DMS53 (cell line): ENCODE results near the gene POU5F1.
"Not testable (repeated sequence)": the region's sequence is repeated elsewhere in the genome, so short reads cannot be mapped to it uniquely, and the experiment has no call there.

Experiments used
- DNase-seq: peaks from one replicate; lab custom pipeline; 2025; lab: John Stamatoyannopoulos, UW

Gene POU5F1

DNA sequence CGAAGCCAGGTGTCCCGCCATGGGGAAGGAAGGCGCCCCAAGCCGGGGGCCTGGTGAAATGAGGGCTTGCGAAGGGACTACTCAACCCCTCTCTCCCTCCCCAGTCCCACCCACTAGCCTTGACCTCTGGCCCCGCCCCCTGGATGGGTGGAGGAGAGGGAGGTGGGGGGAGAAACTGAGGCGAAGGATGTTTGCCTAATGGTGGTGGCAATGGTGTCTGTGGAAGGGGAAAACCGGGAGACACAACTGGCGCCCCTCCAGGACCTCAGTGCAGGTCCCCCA is at the start of gene POU5F1:
Gene POU5F1, minus strand, starts transcription at position 83 of the 282 bp plus-strand sequence. Its CDS starts 62 bp downstream, at position 21.
- DNase-seq: no peak

DNA sequence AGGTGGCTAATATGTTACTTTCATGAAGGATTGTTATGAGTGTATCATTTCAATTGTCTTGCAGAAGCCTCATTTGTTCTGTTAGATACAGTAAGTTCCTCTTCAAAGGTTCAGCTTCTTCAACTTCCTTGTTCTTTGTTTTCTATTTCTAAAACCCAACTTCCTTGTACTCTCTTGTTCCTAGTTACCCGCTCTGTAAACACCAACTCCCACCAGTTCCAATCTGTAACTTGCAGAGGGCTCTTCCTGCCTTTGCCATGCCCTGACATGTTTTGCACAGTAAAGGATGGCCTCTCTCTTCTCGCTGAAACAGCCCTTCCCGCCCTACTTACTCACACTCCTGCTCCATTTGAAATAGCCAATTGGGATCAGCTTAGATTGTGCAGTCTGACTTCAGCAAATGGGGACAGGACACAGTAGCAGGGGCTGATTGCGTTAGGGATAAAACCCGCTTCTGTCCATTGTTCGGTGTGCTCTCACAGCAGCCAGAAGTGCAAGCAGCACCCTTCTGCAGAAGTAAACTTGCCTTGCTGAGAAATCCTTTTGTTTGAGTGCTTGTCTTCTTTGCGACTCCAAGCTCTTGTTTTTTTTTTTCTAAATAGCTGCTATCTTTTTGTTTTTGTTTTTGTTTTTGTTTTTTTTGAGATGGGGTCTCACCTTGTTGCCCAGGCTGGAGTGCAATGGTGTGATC is 45.9 kb upstream of the POU5F1 start:
- peak; percentile 78 for DNase-seq

DNA sequence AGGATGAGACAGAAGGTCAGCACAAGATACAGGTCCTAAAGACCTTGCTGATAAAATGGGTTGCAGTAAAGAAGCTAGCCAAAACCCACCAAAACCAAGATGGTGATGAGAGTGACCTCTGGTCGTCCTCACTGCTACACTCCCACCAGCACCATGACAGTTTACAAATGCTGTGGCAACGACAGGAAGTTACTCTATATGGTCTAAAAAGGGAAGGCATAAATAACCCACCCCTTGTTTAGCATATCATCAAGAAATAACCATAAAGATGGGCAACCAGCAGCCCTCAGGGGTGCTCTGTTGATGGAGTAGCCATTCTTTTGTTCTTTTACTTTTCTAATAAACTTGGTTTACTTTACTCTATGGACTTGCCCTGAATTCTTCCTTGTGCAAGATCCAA is 44.7 kb upstream of the POU5F1 start:
- DNase-seq: not testable (repeated sequence)

DNA sequence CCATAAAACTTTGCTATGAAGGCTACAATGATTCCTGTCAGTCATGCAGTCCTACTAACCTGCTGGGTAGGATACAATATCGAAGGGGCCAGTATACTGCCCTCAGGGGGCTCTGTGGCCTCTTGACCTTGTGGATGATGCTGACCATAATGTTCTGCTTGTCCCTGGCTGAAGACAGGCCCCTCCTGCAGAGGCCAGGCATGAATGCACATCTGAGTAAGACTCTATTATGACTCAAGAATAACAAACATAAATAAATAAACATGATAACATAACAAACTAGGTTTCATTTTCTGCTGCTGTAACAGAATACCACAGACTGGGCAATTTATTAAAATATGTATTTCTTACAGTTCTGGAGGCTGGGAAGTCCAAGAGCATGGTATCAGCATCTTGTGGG is 44.0 kb upstream of the POU5F1 start:
- peak; percentile 50 for DNase-seq

DNA sequence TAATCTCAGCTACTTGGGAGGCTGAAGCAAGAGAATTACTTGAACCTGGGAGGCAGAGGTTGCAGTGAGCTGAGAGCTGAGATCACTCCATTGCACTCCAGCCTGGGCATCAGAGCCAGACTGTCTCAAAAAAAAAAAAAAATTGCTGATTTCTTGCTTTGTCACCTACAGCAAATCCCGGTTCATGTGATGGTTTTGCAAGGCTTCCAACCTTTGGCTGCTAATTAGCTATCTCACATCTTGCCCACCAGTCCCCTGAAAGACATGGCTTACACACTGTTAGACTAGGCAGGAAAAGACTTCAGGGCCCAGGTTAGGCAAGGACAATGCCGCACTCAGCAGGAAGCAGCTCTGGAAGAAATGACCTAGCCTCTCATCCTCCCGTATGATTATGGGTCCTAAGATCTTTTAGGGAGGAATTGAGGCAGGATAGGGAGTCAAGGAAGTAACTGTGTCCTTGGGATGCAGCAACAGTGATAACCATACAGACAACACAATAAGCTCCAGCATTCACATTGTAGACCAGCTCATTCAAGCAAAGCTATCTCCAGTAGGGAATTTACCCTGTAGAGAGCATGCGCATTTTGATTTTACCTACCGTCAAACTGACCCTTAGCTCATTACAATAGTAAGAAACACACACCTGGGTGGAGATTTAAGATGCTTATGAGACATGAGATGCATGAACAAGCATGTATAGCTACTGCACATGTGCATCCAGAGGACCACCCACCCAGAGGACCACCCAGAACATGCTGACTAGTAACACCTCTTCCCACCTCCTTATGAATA is 40.5 kb upstream of the POU5F1 start:
- DNase-seq: no peak

DNA sequence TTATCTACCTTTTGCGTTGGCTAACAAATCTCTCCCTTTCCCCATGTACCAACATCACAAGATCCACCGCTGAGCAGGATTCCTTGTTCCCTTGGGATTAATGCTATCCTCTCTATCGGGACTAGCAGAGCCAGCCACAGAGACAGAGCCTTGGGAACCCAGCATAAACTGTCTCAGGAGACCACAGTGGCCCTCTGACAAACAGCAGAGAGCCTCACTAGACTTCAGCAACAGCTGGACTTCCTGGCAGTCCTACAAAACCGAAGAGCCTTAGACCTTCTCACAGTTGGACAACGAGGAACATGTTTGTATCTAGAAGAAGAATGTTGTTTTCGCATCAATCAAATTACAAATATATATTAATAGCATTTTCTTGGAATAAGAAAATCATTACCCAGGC is 39.6 kb upstream of the POU5F1 start:
- no peak for DNase-seq

DNA sequence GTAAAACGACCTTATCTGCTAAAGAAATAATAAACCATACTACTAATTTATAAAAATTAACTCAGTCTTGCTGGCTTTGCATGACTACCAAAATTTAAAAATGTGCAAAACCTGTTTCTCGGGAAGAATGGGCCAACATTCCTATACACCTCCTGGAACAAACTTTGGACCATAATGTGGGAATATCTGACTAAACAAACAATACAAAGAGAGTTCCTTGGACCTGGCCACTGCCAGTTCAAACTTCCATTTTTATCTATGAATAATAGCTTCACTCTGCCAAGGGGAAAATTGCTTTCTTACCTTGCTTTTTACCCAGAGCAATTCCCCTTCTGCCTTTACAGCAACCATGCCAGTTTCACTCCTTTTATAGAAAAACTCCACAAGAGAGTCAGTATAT is 38.7 kb upstream of the POU5F1 start:
- no peak for DNase-seq

DNA sequence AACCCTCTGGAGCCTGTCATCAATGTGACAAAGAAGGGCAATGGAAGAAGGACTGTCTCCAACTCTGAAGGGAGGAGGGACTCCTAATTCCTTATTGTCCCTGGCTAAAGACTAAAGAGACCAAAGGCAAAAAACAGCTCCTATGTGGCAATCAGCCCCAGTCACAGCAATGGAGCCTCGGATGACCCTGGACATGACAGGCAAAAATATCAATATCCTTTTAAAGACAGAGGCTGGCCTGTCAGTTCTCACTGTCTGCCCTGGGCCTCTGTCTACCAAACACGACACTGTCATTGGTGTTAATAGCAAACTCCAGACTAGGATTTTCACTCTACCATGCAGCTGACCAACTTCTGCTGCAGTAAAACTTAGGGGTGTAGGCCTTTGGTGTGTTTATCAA is 38.0 kb upstream of the POU5F1 start:
- no peak for DNase-seq

DNA sequence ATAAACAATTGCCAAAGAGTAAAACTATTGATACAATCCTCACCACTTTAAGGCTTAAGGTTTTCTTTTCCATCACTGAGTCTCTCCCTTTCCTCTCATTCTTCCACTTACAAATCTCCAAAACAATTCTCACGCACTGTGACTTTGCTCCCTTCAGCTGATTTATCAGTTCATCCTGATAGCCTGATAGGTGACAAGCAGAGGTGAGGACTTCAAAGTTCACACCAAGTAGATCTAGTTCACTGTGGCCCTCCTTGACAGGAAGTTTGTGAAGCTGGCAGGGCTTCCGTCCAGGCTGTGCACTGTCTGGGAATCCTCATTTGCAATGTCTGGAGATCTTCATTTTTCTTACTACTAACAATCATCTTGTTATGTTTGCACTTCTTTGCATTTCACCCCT is 35.2 kb upstream of the POU5F1 start:
- no peak for DNase-seq

DNA sequence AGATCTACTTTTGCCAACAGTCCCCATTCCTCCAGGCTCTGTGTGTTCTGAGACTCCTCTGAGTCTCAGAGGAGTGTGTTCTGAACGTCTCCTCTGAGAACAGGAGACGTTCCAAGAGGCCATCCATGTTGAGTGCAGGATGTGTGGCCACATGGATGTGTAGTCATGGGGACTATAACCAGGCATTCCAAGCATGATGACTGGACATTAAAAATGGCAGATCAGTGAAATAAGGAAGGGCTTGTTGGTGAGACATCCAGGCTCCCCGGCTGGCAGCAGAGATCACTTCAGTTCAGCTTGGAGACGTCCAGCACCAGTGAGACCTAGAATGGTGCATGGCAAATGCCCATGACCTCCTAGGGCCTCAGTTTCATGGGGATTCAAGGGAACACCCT is 34.3 kb upstream of the POU5F1 start:
- DNase-seq: peak; percentile 35

DNA sequence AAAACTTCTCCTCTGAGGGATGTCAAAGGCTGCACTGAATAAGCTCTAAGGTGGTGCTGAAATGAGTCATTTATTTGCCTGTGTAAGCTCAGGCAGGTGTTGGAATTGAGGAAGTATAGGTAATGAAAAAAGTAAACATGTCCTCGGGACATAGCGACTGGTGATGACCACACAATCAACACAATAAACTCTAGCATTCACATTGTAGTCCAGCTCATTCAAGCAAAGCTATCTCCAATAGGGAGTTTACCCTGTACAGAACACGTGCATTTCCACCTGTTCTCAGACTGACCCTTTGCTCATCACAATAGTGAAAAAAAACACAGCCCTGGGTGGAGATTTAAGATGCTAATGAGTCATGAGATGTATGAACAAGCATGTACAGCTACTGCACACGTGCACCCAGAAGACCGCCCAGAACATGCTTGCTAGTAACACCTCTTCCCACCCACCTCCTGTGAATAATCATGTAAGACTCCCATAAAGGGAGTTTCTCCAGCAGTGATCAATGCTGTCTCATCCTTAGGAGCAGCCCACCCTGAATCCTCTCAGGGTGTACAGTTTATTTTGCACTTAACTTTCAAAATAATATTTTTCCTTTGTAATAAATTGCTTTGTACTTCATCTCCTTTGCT is 33.0 kb upstream of the POU5F1 start:
- peak; percentile 97 for DNase-seq

DNA sequence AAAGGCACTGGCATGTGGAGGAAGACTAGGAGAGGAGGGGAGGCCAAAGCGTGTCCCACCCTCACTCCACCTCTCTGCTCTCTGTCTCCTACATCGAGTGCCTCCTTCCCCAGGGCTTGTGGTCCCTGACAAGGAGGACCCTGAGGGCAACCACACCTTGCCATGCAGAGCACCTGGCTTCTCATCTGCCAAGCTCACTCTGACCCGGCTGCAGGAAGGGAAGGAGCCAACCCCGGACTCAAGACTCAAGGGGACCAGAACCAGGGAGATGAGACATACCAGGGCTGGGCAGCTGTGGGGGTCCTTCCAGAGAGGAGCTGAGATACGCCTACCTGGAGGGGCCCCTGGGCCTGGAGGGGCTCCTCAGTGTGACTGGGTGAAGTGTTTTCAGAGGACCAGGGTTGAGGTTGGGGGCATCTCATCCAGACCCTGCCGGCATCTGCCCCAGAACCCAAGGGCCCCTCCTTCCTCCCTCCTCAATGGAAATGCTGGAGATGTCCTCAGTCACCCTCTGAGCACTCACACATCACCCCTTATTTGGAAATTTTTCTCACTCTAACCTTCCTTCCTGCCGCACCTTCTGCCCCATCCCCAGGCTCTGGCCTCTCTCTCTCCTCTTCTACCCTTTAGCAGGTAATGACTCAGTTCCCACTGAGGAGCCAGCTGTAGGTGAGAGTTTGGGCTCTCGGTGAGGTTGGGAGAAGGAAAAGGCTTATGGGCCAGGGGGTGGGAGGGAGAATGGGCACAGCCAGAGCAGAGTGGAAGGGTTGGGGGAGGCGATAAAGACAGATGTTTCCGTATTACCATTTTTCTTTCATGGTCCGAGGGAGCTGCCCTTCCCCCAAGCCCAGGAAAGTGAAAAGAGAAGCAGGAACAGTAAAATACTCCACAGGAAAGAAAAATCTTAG is 32.0 kb upstream of the POU5F1 start:
- DNase-seq: peak; percentile 92

DNA sequence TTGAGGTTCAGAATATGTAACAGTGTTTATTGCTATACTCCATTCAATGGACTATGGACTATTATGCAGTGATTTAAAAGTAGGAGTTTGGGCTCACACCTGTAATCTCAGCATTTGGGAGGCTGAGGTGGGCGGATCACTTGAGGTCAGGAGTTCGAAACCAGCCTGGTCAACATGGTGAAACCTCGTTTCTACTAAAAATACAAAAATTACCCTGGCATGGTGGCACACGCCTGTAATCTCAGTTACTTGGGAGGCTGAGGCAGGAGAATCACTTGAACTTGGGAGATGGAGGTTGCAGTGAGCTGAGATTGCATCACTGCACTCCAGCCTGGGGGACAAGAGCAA is 28.6 kb upstream of the POU5F1 start:
- DNase-seq: not testable (repeated sequence)

DNA sequence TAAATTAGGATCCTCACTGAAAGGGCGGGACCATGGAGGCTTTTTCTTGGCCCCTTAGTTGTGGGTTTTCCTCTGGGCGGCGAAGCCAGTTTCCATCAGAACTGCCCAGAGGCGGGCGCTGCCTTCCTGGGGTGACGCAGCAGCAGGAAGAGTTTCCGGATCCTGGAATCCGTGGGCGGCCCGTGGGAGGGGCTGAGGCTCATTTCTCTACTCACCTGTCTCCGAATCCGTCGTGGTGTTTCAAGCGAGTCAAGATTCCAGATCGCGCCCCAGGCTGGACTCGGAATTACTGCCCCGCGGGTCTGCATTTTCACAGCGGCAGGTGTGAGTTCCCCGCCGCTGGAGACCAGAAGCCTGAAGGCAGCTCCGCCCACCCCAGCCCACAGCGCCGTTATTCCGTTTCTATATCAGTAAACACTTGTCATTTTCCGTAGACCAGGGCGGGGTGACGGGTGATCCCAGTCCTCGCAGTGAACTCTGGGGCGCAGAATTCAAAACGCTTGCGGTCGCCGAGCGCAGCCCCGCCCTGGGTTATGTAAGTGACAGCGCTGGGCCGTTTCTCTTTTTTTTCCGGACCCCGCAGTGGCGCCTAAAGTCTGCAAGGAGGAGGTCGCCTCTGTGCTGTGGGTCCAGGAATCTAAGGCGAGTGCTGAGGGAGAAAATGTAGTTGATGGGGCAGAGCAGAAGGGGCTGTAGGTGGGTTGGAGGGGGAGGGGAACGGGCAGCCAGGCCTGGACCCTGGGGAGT is 27.2 kb upstream of the POU5F1 start:
- peak; percentile 98 for DNase-seq

DNA sequence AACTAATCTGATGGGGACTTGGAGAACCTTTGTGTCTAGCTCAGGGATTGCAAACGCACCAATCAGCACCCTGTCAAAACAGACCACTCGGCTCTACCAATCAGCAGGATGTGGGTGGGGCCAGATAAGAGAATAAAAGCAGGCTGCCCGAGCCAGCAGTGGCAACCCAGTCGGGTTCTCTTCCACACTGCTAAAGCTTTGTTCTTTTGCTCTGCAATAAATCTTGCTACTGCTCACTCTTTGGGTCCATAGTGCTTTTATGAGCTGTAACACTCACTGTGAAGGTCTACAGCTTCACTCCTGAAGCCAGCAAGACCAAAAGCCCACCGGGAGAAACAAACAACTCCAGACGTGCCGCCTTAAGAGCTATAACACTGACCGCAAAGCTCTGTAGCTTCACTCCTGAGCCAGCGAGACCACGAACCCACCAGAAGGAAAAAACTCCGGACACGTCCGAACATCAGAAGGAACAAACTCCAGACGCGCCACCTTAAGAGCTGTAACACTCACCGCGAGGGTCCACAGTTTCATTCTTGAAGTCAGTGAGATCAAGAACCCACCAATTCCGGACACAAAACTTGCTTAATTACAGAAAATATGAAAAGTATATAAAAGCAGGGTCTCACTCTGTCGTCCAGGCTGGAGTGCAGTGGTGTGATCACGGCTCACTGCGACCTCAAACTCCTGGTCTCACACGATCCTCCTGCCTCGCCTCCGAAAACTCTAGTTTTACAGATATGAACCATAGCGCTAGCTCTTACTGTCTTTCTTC is 26.0 kb upstream of the POU5F1 start:
- DNase-seq: not testable (repeated sequence)

DNA sequence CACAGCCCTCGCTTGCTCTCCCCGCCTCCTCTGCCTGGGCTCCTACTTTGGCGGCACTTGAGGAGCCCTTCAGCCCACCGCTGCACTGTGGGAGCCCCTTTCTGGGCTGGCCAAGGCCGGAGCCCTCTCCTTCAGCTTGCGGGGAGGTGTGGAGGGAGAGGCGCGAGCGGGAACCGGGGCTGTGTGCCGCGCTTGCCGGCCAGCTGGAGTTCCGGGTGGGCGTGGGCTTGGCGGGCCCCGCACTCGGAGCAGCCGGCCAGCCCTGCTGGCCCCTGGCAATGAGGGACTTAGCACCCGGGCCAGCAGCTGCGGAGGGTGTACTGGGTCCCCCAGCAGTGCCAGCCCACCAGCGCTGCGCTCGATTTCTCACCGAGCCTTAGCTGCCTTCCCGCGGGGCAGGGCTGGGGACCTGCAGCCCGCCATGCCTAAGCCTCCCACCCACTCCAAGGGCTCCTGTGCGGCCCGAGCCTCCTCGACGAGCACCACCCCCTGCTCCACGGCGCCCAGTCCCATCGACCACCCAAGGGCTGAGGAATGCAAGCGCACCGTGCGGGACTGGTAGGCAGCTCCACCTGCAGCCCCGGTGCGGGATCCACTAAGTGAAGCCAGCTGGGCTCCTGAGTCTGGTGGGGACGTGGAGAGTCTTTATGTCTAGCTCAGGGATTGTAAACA is 25.0 kb upstream of the POU5F1 start:
- DNase-seq: not testable (repeated sequence)

DNA sequence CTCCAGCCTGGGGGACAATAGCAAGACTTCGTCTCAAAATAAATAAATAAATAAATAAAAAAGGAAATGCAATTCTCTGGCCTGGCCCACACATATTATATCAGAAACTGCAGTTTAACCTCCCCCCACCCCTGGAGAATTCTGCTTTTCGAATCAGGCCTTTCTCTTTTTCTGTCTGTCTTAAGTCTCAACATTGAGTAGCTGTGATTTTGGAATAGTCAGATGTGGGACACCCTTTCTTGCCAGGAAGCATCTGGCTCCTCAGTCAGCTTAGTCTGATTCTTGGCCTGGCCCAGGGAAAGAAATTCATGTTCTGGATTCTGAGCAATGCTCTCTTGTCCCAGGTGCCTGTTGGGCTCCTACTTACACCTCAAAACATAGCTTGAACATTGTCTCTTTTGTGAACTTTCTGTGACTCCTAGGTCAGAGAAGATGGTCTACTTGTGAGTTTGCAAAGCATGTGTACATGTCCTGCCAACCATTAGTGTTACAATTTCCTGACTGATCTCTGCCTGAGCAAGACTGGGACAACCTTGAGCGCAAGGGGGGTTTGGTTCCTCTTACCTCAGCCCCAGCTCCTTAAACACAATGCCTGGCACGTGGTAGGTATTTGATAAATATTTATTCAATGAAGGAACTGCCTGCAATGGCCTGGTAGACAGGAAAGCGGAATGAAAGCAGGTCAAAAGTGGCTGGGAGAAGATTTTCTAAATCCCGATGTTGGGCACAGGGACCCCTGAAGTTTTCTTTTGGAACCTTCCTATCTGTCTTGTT is 23.8 kb upstream of the POU5F1 start:
- no peak for DNase-seq

DNA sequence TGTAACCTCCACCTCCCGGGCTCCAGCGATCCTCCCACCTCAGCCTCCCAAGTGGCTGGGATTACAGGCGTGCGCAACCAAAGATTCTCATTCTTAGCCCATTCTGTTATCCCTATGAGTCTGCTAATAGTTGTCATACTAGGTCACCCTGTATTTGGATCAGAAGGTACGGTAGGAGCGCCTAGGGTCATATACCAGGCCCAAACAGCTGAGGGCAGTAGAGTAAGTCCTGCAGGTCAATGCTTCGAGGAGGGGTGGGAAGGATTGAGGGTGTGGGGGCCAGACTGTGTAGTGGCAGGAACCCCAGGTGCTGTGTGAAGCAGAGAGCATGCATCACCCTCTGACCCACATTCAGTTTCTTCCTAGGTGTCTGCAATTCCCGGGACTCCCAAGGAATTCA is 22.7 kb upstream of the POU5F1 start:
- DNase-seq: peak; percentile 24

DNA sequence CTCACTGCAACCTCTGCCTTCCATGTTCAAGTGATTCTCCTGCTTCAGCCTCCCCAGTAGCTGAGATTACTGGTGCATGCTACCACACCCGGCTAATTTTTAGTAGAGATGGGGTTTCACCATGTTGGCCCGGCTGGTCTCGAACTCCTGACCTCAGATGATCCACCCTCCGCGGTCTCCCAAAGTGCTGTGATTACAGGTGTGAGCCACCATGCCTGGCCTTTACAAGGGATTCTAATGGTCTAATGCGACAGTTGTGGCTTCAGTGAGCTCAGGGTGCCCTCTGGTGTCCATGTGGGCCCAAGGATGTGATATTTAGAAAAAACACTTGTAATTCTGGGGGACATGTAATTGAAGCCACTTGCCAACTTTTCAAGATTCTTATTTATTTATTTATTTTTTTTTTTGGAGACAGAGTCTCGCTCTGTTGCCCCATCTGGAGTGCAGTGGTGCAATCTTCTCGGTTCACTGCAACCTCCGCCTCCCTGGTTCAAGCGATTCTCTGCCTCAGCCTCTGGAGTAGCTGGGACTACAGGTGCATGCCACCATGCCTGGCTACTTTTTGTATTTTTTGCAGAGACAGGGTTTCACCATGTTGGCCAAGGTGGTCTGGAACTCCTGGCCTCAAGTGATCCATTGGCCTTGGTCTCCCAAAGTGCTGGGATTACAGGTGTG is 22.1 kb upstream of the POU5F1 start:
- DNase-seq: peak; percentile 89
